HepG2 (cell line): Measurements from ENCODE around the gene PDE3A. TPM values are rescaled to one million over a fixed set of nuclear protein-coding genes. Genes with fewer than 3 reads are reported as not detected.

ENCODE experiments used
- ATAC-seq: fragments of 200-7000 bp; cut with Tn5 transposase; 3 replicates; pipeline ENCODE4 v1.9.1; 2020; ENCODE audit warnings: mild to moderate bottlenecking, moderate library complexity
- BruUV-seq: library from RNA; stranded (reverse); fragments of 400-500 nt; replicated peaks from 2 replicates; lab custom pipeline; 2021; lab: Mats Ljungman, UMichigan
- CTCF ChIA-PET: fragments of 300-600 bp; formaldehyde crosslinking; extraction: SDS; loops from one replicate; lab custom pipeline; 2021; ENCODE audit warnings: low total read pairs, inconsistent platforms, low intra/inter-chr PET ratio; lab: Yijun Ruan, JAX
- POLR2A ChIA-PET: fragments of 350-600 bp; sonication (Branson Sonifier 250); formaldehyde crosslinking; loops from one replicate; lab custom pipeline; 2020; ENCODE audit warnings: antibody characterized with exemption, inconsistent platforms; lab: Yijun Ruan, JAX
- DNase-seq: peaks from one replicate; pipeline ENCODE4 v3.0.0-alpha.2; 2015; ENCODE audit warnings: low spot score
- FAIRE-seq: peaks from 3 replicates; lab custom pipeline; 2011; peaks lifted over from hg19 to GRCh38; lab: Jason Lieb, UNC
- H2AFZ ChIP-seq: one replicate; pipeline ENCODE4 v1.6.1; 2011; ENCODE audit warnings: low read length, inconsistent platforms
- H3K27ac ChIP-seq: fragments of 300-600 bp; 3 replicates; pipeline ENCODE4 v1.8.0; 2011; ENCODE audit warnings: mixed run types, mild to moderate bottlenecking, mixed read lengths, low read length, inconsistent platforms; ENCODE audit not compliant: insufficient read depth; ENCODE audit errors: extremely low read length
- H3K27me3 ChIP-seq, 2 experiments: fragments of 200-600 bp in 1 of 2; 2 replicates in 1 of 2; 3 replicates in 1 of 2; pipeline versions ENCODE4 v1.6.0 to v1.8.0; 2011; ENCODE audit warnings: low read length in 2 of 2, mild to moderate bottlenecking in 2 of 2, moderate library complexity in 2 of 2, inconsistent platforms in 1 of 2; ENCODE audit not compliant: insufficient read depth in 2 of 2, control insufficient read depth in 1 of 2
- H3K36me3 ChIP-seq, 2 experiments: fragments of 200-600 bp in 1 of 2; replicated peaks in 1 of 2; 2 replicates in 1 of 2; 3 replicates in 1 of 2; pipeline versions ENCODE4 v1.5.1 to v1.8.0; 2011; ENCODE audit warnings: low read length in 2 of 2, inconsistent platforms in 1 of 2; ENCODE audit not compliant: insufficient read depth in 2 of 2, control insufficient read depth in 1 of 2
- H3K4me1 ChIP-seq: 2 replicates; pipeline ENCODE4 v1.5.1; 2012; ENCODE audit warnings: low read length, inconsistent platforms; ENCODE audit not compliant: insufficient read depth
- H3K4me2 ChIP-seq: 2 replicates; pipeline ENCODE4 v1.6.0; 2011; ENCODE audit warnings: low read depth, low read length, inconsistent platforms
- H3K4me3 ChIP-seq, 3 experiments: fragments of 200-600 bp in 1 of 3; sonication (generic), shearing (Covaris generic) in 1 of 3; replicated peaks in 1 of 3; 2 replicates each; pipeline ENCODE4 v1.5.1; 2011 to 2016; ENCODE audit warnings: low read length in 3 of 3, inconsistent platforms in 2 of 3, low read depth in 2 of 3, mild to moderate bottlenecking in 2 of 3, control low read depth in 1 of 3, mixed read lengths in 1 of 3; ENCODE audit not compliant: insufficient read depth in 1 of 3
- H3K79me2 ChIP-seq: one replicate; pipeline ENCODE4 v1.6.1; 2011; ENCODE audit warnings: low read length, inconsistent platforms; ENCODE audit not compliant: insufficient read depth
- H3K9ac ChIP-seq: 2 replicates; pipeline ENCODE4 v1.6.0; 2011; ENCODE audit warnings: mild to moderate bottlenecking, low read depth, low read length, inconsistent platforms; ENCODE audit not compliant: insufficient read depth
- H3K9me3 ChIP-seq: 2 replicates; pipeline ENCODE4 v1.5.1; 2012; ENCODE audit warnings: mild to moderate bottlenecking, low read length
- H4K20me1 ChIP-seq: 2 replicates; pipeline ENCODE4 v1.6.0; 2011; ENCODE audit warnings: inconsistent platforms, mild to moderate bottlenecking, low read length, moderate library complexity; ENCODE audit not compliant: insufficient read depth
- ATF1 ChIP-seq: IDR thresholded peaks from 2 replicates; pipeline ENCODE4 v1.6.1; 2016; ENCODE audit warnings: mild to moderate bottlenecking, control low read depth
- HNRNPL ChIP-seq: fragments of 200-400 bp; formaldehyde crosslinking; IDR thresholded peaks from 2 replicates; pipeline ENCODE4 v1.6.1; 2017; ENCODE audit warnings: mild to moderate bottlenecking, low read depth, low read length
- KLF15 ChIP-seq: sonication (generic); formaldehyde crosslinking; IDR thresholded peaks from 2 replicates; pipeline ENCODE4 v1.8.1; 2023; ENCODE audit warnings: borderline replicate concordance, mild to moderate bottlenecking, inconsistent platforms, missing genetic modification reagents, mixed read lengths
- MAFF ChIP-seq: IDR thresholded peaks from 2 replicates; pipeline ENCODE4 v1.6.1; 2011; ENCODE audit warnings: low read depth, low read length, improper control_type of control experiment
- MAFK ChIP-seq, 2 experiments: IDR thresholded peaks in 1 of 2; conservative IDR thresholded peaks in 1 of 2; 2 replicates each; pipeline ENCODE4 v1.6.1; 2011; ENCODE audit warnings: improper control_type of control experiment in 2 of 2, low read length in 2 of 2
- SP1 ChIP-seq, 2 experiments: fragments of 450-650 bp in 1 of 2; sonication (generic) in 1 of 2; formaldehyde crosslinking in 1 of 2; IDR thresholded peaks; 2 replicates each; pipeline versions ENCODE4 v1.4.0 to v1.6.1; 2016 to 2020; ENCODE audit warnings: missing genetic modification reagents in 1 of 2
- ZC3H4 ChIP-seq: sonication (generic); formaldehyde crosslinking; IDR thresholded peaks from 2 replicates; pipeline ENCODE4 v1.4.0; 2020; ENCODE audit warnings: missing genetic modification reagents, borderline replicate concordance
- ZNF160 ChIP-seq: sonication (generic); formaldehyde crosslinking; IDR thresholded peaks from 2 replicates; pipeline ENCODE4 v1.8.0; 2022; ENCODE audit warnings: mild to moderate bottlenecking, inconsistent platforms, missing genetic modification reagents
- ZNF557 ChIP-seq: sonication (generic); formaldehyde crosslinking; IDR thresholded peaks from 2 replicates; pipeline ENCODE4 v1.4.0; 2020; ENCODE audit warnings: missing genetic modification reagents
- ZNF878 ChIP-seq: sonication (generic); formaldehyde crosslinking; IDR thresholded peaks from 2 replicates; pipeline ENCODE4 v1.8.1; 2023; ENCODE audit warnings: mild to moderate bottlenecking, missing genetic modification reagents, moderate library complexity
- WGBS: methylation state at CpG from one replicate; pipeline ENCODE4 v1.1.6; 2017; ENCODE audit warnings: low lambda C conversion rate; 5-methylcytosine and 5-hydroxymethylcytosine counted together
- in situ Hi-C: cut with HindIII; loops from 2 replicates; pipeline ENCODE4 v1.10.0; 2017; ENCODE audit warnings: low pct_unique_long_range_greater_than_20kb; ENCODE audit not compliant: extremely low pct_ligation_motif_present
- intact Hi-C: fragments of 100-400 bp; cut with micrococcal nuclease; formaldehyde crosslinking; loops from one replicate; pipeline ENCODE4 v1.10.0; 2022; ENCODE audit not compliant: unreplicated experiment
- polyA plus RNA-seq, 8 experiments: library from polyadenylated mRNA; depleted of rRNA in 3 of 8; stranded (reverse) in 7 of 8; unstranded in 1 of 8; fragments of >200 nt; fragmentation: Illumina TruSeq in 4 of 8; extraction: Trizol in 4 of 8; gene quantifications; 2 replicates each; pipeline versions ENCODE4 v1.2.1 to v1.2.3, GENCODE V29; 2011 to 2016; ENCODE audit warnings: low read depth in 4 of 8, missing spikeins in 1 of 8, mixed read lengths in 1 of 8; ENCODE audit not compliant: insufficient read depth in 1 of 8
- total RNA-seq, 5 experiments: library from RNA; depleted of rRNA; stranded (reverse); fragments of >200 nt; fragmentation: Illumina TruSeq; extraction: Trizol; gene quantifications; 2 replicates each; pipeline ENCODE4 v1.2.3, GENCODE V29; 2016; ENCODE audit warnings: low read depth in 1 of 5

Gene PDE3A
- total and polyA plus RNA-seq, 2 of the 13 experiments (the other 11 are each of a cell fraction or from before 2014, with no cell fraction given) = 0.77 to 1.5 TPM

DNA sequence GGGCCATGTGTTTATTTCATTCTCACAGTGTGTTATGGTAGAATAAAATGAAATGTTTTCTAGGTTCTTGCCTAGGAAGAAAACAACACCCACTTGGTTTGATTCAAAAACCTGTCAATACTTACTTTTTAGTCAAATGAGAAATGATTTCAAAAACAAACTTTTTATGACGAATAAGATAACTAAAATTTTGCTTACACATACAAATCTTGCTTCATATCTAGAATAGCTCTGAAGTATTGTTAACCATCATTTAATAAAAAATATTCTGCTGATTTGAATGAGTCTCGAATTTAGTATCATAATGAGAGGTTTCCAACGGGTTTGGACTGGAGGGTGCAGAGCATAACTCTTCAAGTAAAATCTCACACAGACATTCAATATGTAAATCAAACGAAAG is 350.0 kb downstream of the PDE3A start:
- no TSS peak for BruUV-seq
- intact Hi-C loops = no loop called here
- no peak for FAIRE-seq
- Histone ChIP-seq H3K4me2 (no peak overlapping the region), H3K27me3 (no peaks in the 10 kb centered on the region), H3K9ac (no peak overlapping the region), H3K9me3 (no peaks in the 10 kb centered on the region), H3K4me3 (no peak overlapping the region), H3K27ac (no peak overlapping the region), H2AFZ (no peak overlapping the region), H4K20me1 (no peaks in the 10 kb centered on the region), H3K79me2 (no peaks in the 10 kb centered on the region), H3K36me3 (no peaks in the 10 kb centered on the region), H3K4me1 (no peaks in the 10 kb centered on the region)
- ATAC-seq = no peak
- WGBS = 8% methylated on average over 4 of the region's 4 CpGs
- peak; percentile 39 to 78; a peak in 3 of 4 replicates for TF ChIP-seq MAFK (conservative IDR thresholded peaks at IDR 0.05 in 1 of 2, IDR thresholded peaks at IDR 0.05 in 1 of 2; ENCODE audit: low read length in 2 of 2)
- no peak for TF ChIP-seq ZNF160 (CRISPR knock-in tag)
- TF ChIP-seq MAFF = peak; percentile 58; the same call in 1 of the 2 replicates
- CTCF ChIA-PET = no interaction called here
- POLR2A ChIA-PET = no interaction called here
- in situ Hi-C loops = no loop called here
- DNase-seq = no peak

DNA sequence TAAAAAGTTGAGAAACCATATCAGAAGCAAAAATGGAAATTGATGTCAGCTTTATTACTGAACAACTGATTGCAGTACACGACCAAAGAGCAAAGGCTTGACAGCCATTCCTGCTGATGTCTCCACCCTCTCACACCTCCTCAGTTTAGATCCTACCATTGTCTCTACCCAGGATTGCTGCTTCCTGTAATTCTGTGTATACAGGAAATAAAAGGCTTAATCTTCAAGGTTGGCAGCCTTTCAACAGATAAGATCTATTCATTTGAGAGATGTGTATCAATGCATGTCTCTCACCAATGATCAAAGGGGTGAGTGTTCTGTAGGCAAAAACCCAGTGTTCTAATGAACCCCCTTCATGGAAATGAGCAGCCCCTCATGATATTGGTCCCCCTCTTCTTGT is 353.8 kb downstream of the PDE3A start:
- H3K27ac ChIP-seq = no peak overlapping the region
- ATAC-seq (no peak), DNase-seq (no peak), FAIRE-seq (no peak)
- in situ Hi-C loops (no loop called here), intact Hi-C loops (no loop called here)
- H3K27me3 ChIP-seq = no peaks in the 10 kb centered on the region
- no peaks in the 10 kb centered on the region for H3K79me2 ChIP-seq
- WGBS = 0% methylated on average over 1 of the region's 1 CpG
- H3K4me2 ChIP-seq = no peak overlapping the region
- no peak overlapping the region for H2AFZ ChIP-seq
- no peak overlapping the region for H3K9ac ChIP-seq
- no peaks in the 10 kb centered on the region for H3K9me3 ChIP-seq
- no peak overlapping the region for H3K4me3 ChIP-seq
- no peaks in the 10 kb centered on the region for H4K20me1 ChIP-seq
- no peaks in the 10 kb centered on the region for H3K4me1 ChIP-seq
- H3K36me3 ChIP-seq = no peaks in the 10 kb centered on the region
- no TSS peak for BruUV-seq
- ChIA-PET CTCF (no interaction called here), POLR2A (no interaction called here)
- TF ChIP-seq ZNF878 (CRISPR knock-in tag) (no peak), KLF15 (CRISPR knock-in tag) (no peak), SP1 (IDR thresholded peaks at IDR 0.05) (no peak), SP1 (CRISPR knock-in tag; IDR thresholded peaks at IDR 0.05) (no peak), ZNF557 (CRISPR knock-in tag) (no peak), ATF1 (no peak), ZC3H4 (CRISPR knock-in tag) (no peak), HNRNPL (no peak)
